ENCODE results near the gene MRPS17. TPM values are rescaled to one million over a fixed set of nuclear protein-coding genes. Genes with fewer than 3 reads are reported as not detected.
"Not testable (repeated sequence)": the region's sequence is repeated elsewhere in the genome, so short reads cannot be mapped to it uniquely, and the experiment has no call there.

Gene MRPS17
- total RNA-seq, 2 donors from 2014 or later = 5.8 to 11.6 TPM

- no peaks in the 10 kb centered on the region for H3K9me3 ChIP-seq
- H3K4me1 ChIP-seq (replicated peaks) = no peaks in the 10 kb centered on the region
- H3K36me3 ChIP-seq = no peaks in the 10 kb centered on the region
- no peak overlapping the region for H3K27ac ChIP-seq
- DNase-seq (ENCODE audit: low spot score) = no peak
- TF ChIP-seq POLR2A (IDR thresholded peaks at IDR 0.05) (no peak), POLR2AphosphoS5 (IDR thresholded peaks at IDR 0.05) (no peak)
- TF ChIP-seq, protein P1, sequence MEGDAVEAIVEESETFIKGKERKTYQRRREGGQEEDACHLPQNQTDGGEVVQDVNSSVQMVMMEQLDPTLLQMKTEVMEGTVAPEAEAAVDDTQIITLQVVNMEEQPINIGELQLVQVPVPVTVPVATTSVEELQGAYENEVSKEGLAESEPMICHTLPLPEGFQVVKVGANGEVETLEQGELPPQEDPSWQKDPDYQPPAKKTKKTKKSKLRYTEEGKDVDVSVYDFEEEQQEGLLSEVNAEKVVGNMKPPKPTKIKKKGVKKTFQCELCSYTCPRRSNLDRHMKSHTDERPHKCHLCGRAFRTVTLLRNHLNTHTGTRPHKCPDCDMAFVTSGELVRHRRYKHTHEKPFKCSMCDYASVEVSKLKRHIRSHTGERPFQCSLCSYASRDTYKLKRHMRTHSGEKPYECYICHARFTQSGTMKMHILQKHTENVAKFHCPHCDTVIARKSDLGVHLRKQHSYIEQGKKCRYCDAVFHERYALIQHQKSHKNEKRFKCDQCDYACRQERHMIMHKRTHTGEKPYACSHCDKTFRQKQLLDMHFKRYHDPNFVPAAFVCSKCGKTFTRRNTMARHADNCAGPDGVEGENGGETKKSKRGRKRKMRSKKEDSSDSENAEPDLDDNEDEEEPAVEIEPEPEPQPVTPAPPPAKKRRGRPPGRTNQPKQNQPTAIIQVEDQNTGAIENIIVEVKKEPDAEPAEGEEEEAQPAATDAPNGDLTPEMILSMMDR (IDR thresholded peaks at IDR 0.05) = no peak
- H3K4me3 ChIP-seq = no peak overlapping the region
- H3K27me3 ChIP-seq (replicated peaks; ENCODE audit: insufficient read depth) = no peaks in the 10 kb centered on the region
- WGBS = 93% methylated on average over 5 of the region's 5 CpGs
- intact Hi-C loops (cut with DNase I) = no loop called here
These were observed 23.5 kb upstream of the MRPS17 start for GRCh38 chr7:55928006-55928767.

DNA sequence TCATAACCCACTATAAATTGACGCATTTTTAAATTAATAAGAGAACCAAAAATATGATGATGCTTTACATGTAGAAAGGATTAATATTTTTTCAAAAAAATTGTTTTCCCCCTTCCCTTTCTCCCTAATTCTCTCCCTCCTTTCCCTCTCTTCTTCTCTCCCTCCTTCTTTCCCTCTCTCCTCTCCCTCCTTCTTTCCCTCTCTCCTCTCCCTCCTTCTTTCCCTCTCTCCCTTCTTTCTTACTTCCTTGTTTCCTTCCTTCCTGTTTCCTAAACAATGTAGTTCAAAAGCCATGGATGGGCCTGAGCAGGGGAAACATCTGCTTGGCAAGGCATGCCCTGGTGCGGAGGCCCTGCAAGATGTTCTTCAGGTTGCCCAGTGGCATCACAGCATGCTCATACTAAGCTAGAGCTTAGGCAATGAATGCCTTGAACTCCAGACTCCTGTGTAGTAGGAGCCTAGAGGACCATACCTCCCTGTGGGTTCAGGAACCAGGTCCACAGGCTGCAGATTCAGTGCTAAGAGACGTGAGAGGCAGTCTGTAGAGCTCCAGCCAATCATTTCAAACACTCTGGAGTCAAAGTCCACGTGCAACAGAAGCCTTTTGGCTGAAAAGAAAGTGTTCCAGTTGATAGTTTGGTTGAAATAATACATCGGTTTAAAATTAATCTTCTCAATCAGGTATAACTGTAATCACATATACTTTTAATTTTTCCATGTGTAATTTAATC is 20.1 kb upstream of the MRPS17 start:
- H3K27me3 ChIP-seq (replicated peaks; ENCODE audit: insufficient read depth) = no peaks in the 10 kb centered on the region
- TF ChIP-seq POLR2AphosphoS5 (IDR thresholded peaks at IDR 0.05) (no peak), POLR2A (IDR thresholded peaks at IDR 0.05) (no peak)
- TF ChIP-seq, protein P1 (IDR thresholded peaks at IDR 0.05) = no peak
- intact Hi-C loops (cut with DNase I) = no loop called here
- DNase-seq (ENCODE audit: low spot score) = no peak
- no peaks in the 10 kb centered on the region for H3K4me1 ChIP-seq (replicated peaks)
- H3K36me3 ChIP-seq = no peaks in the 10 kb centered on the region
- H3K27ac ChIP-seq = no peak overlapping the region
- H3K4me3 ChIP-seq = no peak overlapping the region
- 69% methylated on average over 5 of the region's 5 CpGs for WGBS
- H3K9me3 ChIP-seq = no peaks in the 10 kb centered on the region

- TF ChIP-seq POLR2AphosphoS5 (IDR thresholded peaks at IDR 0.05) (no peak), POLR2A (IDR thresholded peaks at IDR 0.05) (no peak)
- TF ChIP-seq, protein P1 (IDR thresholded peaks at IDR 0.05) = no peak
- H3K27me3 ChIP-seq (replicated peaks; ENCODE audit: insufficient read depth) = no peaks in the 10 kb centered on the region
- H3K9me3 ChIP-seq = no peaks in the 10 kb centered on the region
- H3K36me3 ChIP-seq = no peaks in the 10 kb centered on the region
- intact Hi-C loops (cut with DNase I) = no loop called here
- H3K27ac ChIP-seq = no peak overlapping the region
- H3K4me3 ChIP-seq = no peak overlapping the region
- H3K4me1 ChIP-seq (replicated peaks) = no peaks in the 10 kb centered on the region
- DNase-seq (ENCODE audit: low spot score) = no peak
- 97% methylated on average over 7 of the region's 7 CpGs for WGBS
These were observed 12.1 kb upstream of the MRPS17 start for GRCh38 chr7:55939514-55940123.

DNA sequence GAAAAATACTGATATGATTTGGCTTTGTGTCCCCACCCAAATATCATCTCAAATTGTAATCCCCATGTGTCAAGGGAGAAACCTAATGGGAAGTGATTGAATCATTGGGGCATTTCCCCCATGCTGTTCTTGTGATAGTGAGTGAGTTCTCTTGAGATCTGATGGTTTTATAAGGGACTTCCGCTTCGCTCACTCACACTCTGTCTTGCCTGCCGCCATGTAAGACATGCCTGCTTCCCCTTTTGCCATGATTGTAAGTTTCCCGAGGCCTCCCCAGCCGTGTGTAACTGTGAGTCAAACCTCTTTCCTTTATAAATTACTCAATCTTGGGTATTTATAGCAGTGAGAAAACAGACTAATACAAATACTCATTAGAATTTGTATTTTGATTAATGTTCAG is 5.1 kb upstream of the MRPS17 start:
- 88% methylated on average over 5 of the region's 5 CpGs for WGBS
- intact Hi-C loops (cut with DNase I) = no loop called here
- TF ChIP-seq, protein P1 (IDR thresholded peaks at IDR 0.05) = no peak
- TF ChIP-seq POLR2A (IDR thresholded peaks at IDR 0.05) = no peak
- TF ChIP-seq POLR2AphosphoS5 (IDR thresholded peaks at IDR 0.05) = no peak

GRCh38 chr7:55952352-55952671 is 635 bp downstream of the MRPS17 start:
- H3K9me3 ChIP-seq; DNase-seq (ENCODE audit: low spot score); intact Hi-C loops (cut with DNase I); H3K27me3 ChIP-seq (replicated peaks; ENCODE audit: insufficient read depth); H3K4me1 ChIP-seq (replicated peaks); H3K36me3 ChIP-seq: not testable (repeated sequence)
- Histone ChIP-seq H3K27ac (peak overlapping the region; percentile 59 to 83), H3K4me3 (peak overlapping the region; percentile 62 to 80)
- WGBS = 41% methylated on average over 19 of the region's 19 CpGs

More for the DNA sequence above, 5.1 kb upstream of the MRPS17 start:
- Histone ChIP-seq H3K27me3 (replicated peaks; ENCODE audit: insufficient read depth) (no peaks in the 10 kb centered on the region), H3K9me3 (no peaks in the 10 kb centered on the region), H3K4me1 (replicated peaks) (no peaks in the 10 kb centered on the region), H3K27ac (no peak overlapping the region), H3K36me3 (no peaks in the 10 kb centered on the region), H3K4me3 (no peak overlapping the region)
- no peak for DNase-seq (ENCODE audit: low spot score)
